HG03039 (cell line): ENCODE data around the gene TEX2.
"Not testable (repeated sequence)": the region's sequence is repeated elsewhere in the genome, so short reads cannot be mapped to it uniquely, and the experiment has no call there.

Experiments used
- ATAC-seq: cut with Tn5 transposase; IDR thresholded peaks from one replicate; pipeline ENCODE4 v1.9.1; 2021; ENCODE audit warnings: mild to moderate bottlenecking, moderate library complexity; ENCODE audit not compliant: unreplicated experiment

Gene TEX2

DNA sequence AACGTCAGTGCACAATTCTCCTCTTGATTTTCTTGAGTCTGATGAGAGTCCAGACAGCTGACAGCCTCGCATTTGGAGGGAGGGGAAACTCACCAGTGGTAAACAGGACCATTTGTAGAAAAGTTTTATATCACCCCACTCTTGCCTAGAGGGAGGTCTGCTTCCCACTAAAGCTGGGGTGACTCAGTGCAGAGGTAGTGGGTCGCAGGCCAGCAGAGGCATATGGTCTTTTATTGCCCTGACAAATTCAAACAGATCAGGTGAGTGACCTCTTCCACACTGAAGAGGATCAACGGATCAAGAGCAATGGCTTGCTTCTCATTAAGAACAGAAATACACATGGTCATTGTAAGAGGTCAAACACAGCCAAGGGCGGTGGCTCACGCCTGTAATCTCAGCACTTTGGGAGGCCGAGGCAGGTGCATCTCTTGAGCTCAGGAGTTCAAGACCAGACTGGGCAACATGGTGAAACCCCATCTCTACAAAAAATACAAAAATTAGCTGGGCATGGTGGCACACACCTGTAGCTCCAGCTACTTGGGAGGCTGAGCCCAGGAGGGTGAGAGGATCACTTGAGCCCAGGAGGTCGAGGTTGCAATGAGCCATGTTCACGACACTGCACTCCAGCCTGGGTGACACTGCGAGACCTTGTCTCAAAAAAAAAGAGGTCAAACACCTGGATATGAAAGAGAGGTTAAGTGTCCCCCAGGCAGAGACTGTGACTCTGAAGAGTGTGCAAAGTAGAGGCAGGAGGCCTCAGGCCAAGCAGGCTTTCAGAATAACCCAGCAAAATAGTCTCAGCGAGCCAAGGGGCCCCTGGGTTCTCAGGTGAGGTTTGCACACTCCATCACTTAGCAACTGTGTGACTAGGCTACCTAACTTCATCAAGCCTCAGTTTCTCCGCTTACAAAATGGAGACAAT lies 76.6 kb downstream of the TEX2 start:
- ATAC-seq, result no peak

DNA sequence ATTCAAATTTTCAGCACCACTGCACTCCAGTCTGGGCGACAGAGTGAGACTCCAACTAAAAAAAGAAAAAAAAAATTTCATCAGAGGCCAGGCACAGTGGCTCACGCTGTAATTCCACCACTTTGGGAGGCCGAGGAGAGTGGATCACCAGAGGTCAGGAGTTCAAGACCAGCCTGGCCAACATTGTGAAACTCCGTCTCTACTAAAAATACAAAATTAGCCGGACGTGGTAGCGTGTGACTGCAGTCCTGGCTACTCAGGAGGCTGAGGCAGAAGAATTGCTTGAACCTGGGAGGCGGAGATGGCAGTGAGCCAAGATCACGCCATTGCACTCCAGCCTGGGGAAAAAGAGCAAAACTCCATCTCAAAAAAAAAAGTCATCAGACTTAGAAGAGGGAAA lies 77.5 kb downstream of the TEX2 start:
- not testable (repeated sequence) for ATAC-seq

DNA sequence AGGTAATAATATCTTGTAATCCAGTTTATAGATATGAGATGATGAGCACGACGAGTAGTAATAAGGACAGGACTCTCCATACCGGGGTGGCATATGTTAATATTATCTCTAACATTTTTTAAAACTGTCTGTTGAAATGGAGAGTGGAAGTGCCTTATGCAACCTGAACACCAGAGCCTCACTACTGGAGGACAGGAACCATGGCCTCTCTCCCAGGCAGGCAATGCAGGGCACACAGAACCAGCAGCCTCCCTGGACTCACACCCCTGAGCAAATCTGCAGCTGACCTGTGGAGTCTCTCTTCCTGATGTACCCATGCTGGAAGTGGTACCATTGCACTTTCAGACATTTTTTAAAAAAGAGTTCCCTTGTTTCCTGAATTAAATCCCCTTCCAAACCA lies 78.0 kb downstream of the TEX2 start:
- no peak for ATAC-seq

DNA sequence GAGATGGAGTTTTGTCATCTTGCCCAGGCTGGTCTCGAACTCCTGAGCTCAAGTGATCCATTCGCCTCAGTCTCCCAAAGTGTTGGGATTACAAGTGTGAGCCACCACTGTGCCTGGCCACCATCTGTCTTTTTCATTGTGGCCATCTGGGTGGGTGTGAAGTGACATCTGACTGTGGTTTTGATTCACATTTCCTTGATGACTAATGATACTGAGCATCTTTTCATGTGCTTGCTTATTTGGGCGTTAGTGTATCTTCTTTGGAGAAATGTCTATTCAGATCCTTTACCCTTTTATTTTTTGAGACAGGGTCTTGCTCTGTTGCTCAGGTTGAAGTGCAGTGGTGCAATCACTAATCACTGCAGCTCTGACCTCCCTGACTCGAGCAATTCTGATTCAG lies 79.2 kb downstream of the TEX2 start:
- no peak for ATAC-seq

DNA sequence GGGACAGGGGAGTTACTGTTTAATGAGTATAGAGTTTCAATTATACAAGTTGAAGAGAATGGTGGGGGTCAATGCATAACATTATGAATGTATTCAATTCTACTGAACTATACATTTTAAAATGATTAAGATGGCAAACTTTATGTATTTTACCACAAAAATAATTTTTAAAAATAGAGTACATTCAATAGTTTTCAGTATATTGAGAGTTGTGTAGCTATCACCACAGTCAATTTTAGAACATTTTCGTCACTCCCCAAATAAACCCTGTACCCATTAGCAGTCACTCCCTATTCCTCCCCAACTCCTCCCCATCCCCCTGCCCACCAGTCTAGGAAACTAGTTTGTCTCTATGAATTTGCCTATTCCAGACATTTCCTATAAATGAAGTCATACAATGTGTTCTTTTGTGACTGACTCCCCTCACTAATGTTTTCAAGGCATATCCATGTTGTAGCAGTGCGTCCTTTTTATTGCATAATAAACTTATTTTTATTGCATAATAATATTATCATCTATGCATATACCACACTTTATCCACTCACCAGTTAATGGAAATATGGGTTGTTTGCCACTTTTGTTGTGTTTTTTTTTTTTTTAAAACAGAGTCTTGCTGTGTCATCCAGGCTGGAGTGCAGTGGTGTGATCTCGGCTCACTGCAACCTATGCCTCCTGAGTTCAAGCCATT lies 80.6 kb downstream of the TEX2 start:
- no peak for ATAC-seq

DNA sequence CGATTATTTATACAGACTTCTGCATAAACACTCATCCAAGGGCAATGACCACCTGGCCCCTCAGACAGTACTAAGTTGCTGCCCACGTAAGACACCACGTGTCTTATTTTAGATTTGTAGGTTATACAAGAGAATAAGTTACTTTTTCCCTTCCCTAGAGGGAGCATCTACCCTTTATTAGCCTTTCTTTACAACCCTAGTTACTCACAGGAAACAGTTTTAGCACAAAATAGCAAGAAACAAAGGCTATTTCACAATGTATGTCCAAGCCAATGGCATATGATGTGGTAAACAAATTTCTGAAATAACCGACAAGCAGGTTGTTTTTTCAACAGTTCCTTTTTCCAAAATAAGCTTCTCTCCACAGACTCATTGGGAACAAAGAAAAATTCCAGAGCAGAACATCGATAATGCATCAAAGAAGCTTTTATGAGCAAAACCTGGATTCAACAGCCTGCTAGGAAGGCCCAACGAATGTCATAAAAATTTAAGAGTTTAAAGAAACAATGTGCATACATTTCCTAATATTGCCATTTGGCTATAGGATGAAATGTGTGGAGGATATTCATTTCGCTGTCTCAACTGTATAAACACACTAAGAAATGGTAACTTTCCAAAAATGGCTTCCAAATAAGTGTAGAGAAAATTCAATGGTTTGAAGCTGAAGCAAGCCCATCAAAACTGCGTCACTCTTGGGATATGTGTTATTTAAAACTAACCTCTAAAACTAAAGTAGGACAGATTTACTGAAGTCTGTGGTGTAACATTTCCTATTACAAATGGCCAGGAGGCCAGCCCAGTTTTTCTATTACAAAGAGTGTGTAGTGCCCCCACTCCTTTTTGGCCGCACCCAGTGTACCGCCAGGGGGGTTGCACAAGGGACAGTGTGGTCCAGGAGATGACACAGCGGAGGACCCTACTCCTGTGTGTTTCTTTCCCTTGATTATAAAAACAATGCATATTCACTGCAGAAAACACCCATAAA lies 82.7 kb downstream of the TEX2 start:
- no peak for ATAC-seq

DNA sequence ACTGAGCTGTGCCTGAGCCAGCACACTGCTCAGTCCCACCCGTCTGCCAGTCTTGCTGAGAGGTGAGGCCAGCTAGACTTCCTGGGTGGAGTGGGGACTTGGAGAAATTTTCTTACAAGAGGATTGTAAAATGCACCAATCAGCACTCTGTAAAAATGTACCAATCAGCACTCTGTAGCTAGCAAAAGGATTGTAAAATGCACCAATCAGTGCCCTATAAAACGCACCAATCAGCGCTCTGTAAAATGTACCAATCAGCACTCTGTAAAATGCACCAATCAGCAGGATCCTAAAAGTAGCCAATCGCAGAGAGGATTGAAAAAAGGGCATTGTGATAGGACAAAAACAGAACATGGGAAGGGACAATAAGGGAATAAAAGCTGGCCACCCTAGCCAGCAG lies 84.0 kb downstream of the TEX2 start:
- not testable (repeated sequence) for ATAC-seq

- no peak for ATAC-seq
These were observed 84.8 kb downstream of the TEX2 start for GRCh38 chr17:64178011-64178825.

- no peak for ATAC-seq
These were observed 85.6 kb downstream of the TEX2 start for GRCh38 chr17:64177311-64178010.

GRCh38 chr17:64176556-64176955 lies 86.5 kb downstream of the TEX2 start:
- no peak for ATAC-seq

DNA sequence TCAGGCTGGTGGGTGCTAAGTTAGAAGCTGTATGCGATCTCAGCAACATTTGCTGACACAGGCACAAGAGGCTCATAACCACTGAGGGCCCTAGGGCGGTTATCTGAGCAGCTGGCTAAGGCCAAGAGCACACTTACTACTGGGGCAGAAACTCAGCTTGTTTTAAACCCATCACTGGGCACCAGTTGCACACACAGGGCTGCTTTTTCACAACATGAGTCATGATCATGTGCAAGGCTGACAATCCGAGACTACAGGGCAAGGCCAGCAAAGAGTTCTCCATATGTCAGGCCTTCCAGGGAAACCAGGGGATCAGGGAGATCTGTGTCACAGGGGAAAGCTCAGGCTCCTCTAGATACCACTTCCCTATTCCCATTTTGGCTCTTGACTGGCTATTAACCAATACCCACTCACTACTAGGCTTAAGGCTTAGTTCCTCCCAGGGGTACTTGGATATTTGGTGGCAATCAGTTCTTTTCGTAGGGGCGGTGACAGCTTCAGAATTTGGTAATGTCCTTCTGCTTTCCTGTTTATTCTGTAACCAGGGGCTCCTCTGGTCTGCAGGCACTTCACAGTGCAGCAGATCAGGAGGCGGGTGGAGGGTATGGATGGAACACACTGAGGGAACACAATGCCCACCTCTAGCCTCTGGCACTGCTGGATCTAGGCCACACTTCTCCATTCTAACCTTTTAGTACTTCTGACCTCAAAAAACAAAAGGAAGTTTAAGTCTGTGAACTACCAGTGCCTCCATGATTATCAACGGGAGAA lies 88.2 kb downstream of the TEX2 start:
- ATAC-seq, result no peak

GRCh38 chr17:64173646-64174045 lies 89.4 kb downstream of the TEX2 start:
- ATAC-seq, result no peak

GRCh38 chr17:64172510-64172909 lies 90.5 kb downstream of the TEX2 start:
- ATAC-seq, result no peak

GRCh38 chr17:64171041-64171440 lies 92.0 kb downstream of the TEX2 start:
- ATAC-seq, result no peak

DNA sequence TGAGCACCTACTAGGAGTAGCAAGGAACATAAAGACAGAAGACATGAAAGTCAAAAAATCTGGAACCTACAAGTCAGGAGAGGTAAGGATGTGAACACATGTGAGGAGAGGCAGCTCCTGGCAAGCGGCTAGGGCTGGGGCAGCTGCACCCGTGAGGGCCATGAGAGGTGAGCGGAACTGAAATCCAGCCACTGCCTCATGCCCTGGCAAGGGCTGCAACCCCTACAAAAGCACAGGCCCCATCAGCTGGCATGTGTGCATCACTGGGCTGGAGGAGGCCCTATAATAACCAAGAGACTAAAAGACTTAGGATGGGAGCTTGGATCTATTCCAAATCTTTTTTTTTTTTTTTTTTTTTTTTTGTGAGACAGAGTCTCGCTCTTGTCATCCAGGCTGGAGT lies 92.8 kb downstream of the TEX2 start:
- ATAC-seq, result no peak

GRCh38 chr17:64167666-64168065 lies 95.4 kb downstream of the TEX2 start:
- not testable (repeated sequence) for ATAC-seq

- ATAC-seq, result no peak
These were observed 96.2 kb downstream of the TEX2 start for GRCh38 chr17:64166876-64167275.

DNA sequence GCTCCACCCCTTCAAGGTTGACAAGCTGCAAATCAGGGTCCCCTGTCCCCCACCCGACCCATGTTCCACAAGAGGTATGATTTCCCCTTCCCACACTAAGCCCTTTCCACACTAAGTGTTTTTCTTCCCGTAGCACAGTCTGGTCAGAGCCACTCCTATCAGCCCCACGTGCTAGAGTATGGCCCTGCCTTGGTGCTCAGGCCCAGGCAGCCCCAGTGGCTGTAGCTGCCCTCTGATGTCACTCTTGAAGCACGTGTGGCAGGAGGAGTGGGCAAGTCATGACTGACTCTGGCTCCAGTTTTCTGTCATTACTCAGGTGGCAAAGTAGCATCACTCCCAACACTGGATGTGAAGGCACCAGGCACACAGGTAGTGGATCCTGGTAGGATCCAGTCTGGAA lies 97.7 kb downstream of the TEX2 start:
- no peak for ATAC-seq
